ENCODE measurements around the gene SIN3B. TPM values are rescaled to one million over a fixed set of nuclear protein-coding genes. Genes with fewer than 3 reads are reported as not detected.
"Not testable (repeated sequence)": the region's sequence is repeated elsewhere in the genome, so short reads cannot be mapped to it uniquely, and the experiment has no call there.

SIN3B gene
- total and polyA plus RNA-seq, 2 donors from 2014 or later, result 12.2 to 62.0 TPM

DNA sequence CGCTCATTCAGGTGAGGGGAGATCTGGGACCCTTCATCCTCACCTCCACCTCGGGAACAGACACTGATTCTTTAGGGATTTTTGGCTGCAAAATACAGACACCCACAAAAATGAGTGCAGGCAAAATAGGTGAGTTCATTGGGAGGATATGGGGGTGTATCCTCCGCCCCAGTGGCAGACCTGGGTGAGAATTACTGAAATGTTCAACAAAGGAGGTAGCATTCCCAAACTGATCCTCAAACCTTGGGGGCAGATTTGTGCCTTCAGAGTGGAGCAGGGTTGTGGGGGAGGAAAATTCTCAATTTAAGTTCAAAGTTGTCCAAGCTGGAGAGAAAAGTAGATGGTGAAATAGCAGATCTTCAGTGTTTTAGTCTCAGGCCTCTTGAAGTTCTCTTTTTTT is 31.3 kb upstream of the SIN3B start:
- Histone ChIP-seq H3K27me3 (ENCODE audit: control insufficient read depth, insufficient read depth, low read length) (no peaks in the 10 kb centered on the region), H3K9ac (ENCODE audit: low read length in 3 of 3) (no peak overlapping the region), H3K4me3 (ENCODE audit: low read length in 3 of 3) (no peak overlapping the region), H3K4me1 (ENCODE audit: control insufficient read depth in 2 of 3, insufficient read depth in 2 of 3, low read depth in 1 of 3, low read length in 3 of 3) (no peaks in the 10 kb centered on the region), H3K9me3 (ENCODE audit: control insufficient read depth in 2 of 3, insufficient read depth in 1 of 3, low read length in 3 of 3) (peaks cover 0 to 7% (median 0%) of the 10 kb centered on the region in 3 donors), H3K27ac (ENCODE audit: low read depth in 2 of 2, low read length in 2 of 2) (no peak overlapping the region), H3K36me3 (ENCODE audit: control insufficient read depth in 2 of 3, insufficient read depth in 3 of 3, low read length in 3 of 3) (no peaks in the 10 kb centered on the region)
- no peak for FAIRE-seq
- TF ChIP-seq, protein P1, sequence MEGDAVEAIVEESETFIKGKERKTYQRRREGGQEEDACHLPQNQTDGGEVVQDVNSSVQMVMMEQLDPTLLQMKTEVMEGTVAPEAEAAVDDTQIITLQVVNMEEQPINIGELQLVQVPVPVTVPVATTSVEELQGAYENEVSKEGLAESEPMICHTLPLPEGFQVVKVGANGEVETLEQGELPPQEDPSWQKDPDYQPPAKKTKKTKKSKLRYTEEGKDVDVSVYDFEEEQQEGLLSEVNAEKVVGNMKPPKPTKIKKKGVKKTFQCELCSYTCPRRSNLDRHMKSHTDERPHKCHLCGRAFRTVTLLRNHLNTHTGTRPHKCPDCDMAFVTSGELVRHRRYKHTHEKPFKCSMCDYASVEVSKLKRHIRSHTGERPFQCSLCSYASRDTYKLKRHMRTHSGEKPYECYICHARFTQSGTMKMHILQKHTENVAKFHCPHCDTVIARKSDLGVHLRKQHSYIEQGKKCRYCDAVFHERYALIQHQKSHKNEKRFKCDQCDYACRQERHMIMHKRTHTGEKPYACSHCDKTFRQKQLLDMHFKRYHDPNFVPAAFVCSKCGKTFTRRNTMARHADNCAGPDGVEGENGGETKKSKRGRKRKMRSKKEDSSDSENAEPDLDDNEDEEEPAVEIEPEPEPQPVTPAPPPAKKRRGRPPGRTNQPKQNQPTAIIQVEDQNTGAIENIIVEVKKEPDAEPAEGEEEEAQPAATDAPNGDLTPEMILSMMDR (IDR thresholded peaks at IDR 0.05; ENCODE audit: borderline replicate concordance, extremely low read depth, insufficient read depth), result no peak
- DNase-seq, result no peak
- intact Hi-C loops (cut with DNase I), result no loop called here

DNA sequence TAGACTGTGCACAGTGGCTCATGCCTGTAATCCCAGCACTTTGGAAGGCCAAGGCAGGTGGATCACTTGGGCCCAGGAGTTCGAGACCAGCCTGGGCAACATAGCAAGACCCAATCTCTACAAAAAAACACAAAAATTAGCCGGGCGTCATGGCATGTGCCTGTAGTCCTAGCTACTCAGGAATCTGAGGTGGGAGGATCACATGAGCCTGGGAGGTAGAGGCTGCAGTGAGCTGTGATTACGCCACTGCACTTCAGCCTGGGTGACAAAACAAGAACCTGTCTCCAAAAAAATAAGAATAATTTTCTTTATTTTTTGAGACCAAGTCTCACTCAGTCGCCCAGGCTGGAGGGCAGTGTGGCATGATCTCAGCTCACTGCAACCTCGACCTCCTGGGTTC is 30.9 kb upstream of the SIN3B start:
- H3K27me3 ChIP-seq (ENCODE audit: control insufficient read depth, insufficient read depth, low read length); intact Hi-C loops (cut with DNase I); H3K4me1 ChIP-seq (ENCODE audit: control insufficient read depth in 2 of 3, insufficient read depth in 2 of 3, low read depth in 1 of 3, low read length in 3 of 3); H3K4me3 ChIP-seq (ENCODE audit: low read length in 3 of 3); H3K9ac ChIP-seq (ENCODE audit: low read length in 3 of 3); H3K36me3 ChIP-seq (ENCODE audit: control insufficient read depth in 2 of 3, insufficient read depth in 3 of 3, low read length in 3 of 3); H3K27ac ChIP-seq (ENCODE audit: low read depth in 2 of 2, low read length in 2 of 2); FAIRE-seq; H3K9me3 ChIP-seq (ENCODE audit: control insufficient read depth in 2 of 3, insufficient read depth in 1 of 3, low read length in 3 of 3): not testable (repeated sequence)
- DNase-seq, result peak in 1 of 5 donors; percentile 13

DNA sequence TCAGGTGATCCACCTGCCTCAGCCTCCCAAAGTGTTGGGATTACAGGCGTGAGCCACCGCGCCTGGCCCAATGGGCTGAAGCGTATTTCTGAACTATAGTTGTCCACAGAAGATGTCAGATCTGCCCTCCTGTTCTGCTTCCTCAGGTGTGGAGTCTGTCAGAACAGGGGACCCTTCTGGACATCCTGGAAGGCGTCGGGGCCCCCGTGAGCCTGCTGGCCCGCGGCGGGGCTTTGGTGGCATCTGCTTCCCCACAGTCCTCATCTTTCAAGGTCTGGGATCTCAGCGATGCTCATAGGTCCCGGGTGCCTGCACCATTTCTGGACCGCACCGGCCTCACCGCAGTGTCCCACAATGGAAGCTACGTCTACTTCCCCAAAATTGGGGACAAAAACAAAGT is 29.5 kb upstream of the SIN3B start:
- Histone ChIP-seq H3K27ac (ENCODE audit: low read depth in 2 of 2, low read length in 2 of 2) (no peak overlapping the region), H3K9ac (ENCODE audit: low read length in 3 of 3) (no peak overlapping the region), H3K4me1 (ENCODE audit: control insufficient read depth in 2 of 3, insufficient read depth in 2 of 3, low read depth in 1 of 3, low read length in 3 of 3) (no peaks in the 10 kb centered on the region), H3K27me3 (ENCODE audit: control insufficient read depth, insufficient read depth, low read length) (no peaks in the 10 kb centered on the region), H3K36me3 (ENCODE audit: control insufficient read depth in 2 of 3, insufficient read depth in 3 of 3, low read length in 3 of 3) (no peaks in the 10 kb centered on the region), H3K9me3 (ENCODE audit: control insufficient read depth in 2 of 3, insufficient read depth in 1 of 3, low read length in 3 of 3) (peaks cover 0 to 7% (median 0%) of the 10 kb centered on the region in 3 donors), H3K4me3 (ENCODE audit: low read length in 3 of 3) (no peak overlapping the region)
- intact Hi-C loops (cut with DNase I), result no loop called here
- FAIRE-seq (no peak), DNase-seq (peak in 1 of 5 donors; percentile 48)
- TF ChIP-seq, protein P1 (IDR thresholded peaks at IDR 0.05; ENCODE audit: borderline replicate concordance, extremely low read depth, insufficient read depth), result no peak

DNA sequence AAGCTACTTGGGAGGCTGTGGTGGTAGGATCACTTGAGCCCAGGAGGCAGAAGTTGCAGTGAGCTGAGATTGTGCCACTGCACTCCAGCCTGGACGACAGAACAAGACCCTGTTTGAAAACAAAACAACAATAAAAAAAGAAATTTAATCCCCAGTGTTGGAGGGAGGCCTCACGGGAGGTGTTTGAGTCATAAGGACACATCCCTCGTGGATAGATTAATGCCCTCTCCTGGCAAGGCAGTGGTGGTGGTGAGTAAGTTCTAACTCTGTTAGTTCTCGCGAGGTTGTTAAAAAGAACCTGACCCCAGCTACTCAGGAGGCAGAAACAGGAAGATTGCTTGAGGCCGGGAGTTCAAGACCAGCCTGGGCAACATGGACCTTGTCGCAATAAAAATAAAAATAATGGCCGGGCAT is 27.6 kb upstream of the SIN3B start:
- intact Hi-C loops (cut with DNase I), result no loop called here
- DNase-seq (peak in 4 of 5 donors; percentile 49 to 77 (median 57)), FAIRE-seq (no peak)
- H3K9me3 ChIP-seq (ENCODE audit: control insufficient read depth in 2 of 3, insufficient read depth in 1 of 3, low read length in 3 of 3), result no peaks in the 10 kb centered on the region
- H3K36me3 ChIP-seq (ENCODE audit: control insufficient read depth in 2 of 3, insufficient read depth in 3 of 3, low read length in 3 of 3), result no peaks in the 10 kb centered on the region
- H3K9ac ChIP-seq (ENCODE audit: low read length in 3 of 3), result no peak overlapping the region
- no peak overlapping the region for H3K27ac ChIP-seq (ENCODE audit: low read depth in 2 of 2, low read length in 2 of 2)
- no peak overlapping the region for H3K4me3 ChIP-seq (ENCODE audit: low read length in 3 of 3)
- no peaks in the 10 kb centered on the region for H3K4me1 ChIP-seq (ENCODE audit: control insufficient read depth in 2 of 3, insufficient read depth in 2 of 3, low read depth in 1 of 3, low read length in 3 of 3)
- no peaks in the 10 kb centered on the region for H3K27me3 ChIP-seq (ENCODE audit: control insufficient read depth, insufficient read depth, low read length)
- TF ChIP-seq, protein P1 (IDR thresholded peaks at IDR 0.05; ENCODE audit: borderline replicate concordance, extremely low read depth, insufficient read depth), result no peak
